ENCODE measurements around the gene TAX1BP1.
A peak's percentile ranks its signal among the peaks of the same experiment; 100 is the strongest.

The TAX1BP1 gene

DNA sequence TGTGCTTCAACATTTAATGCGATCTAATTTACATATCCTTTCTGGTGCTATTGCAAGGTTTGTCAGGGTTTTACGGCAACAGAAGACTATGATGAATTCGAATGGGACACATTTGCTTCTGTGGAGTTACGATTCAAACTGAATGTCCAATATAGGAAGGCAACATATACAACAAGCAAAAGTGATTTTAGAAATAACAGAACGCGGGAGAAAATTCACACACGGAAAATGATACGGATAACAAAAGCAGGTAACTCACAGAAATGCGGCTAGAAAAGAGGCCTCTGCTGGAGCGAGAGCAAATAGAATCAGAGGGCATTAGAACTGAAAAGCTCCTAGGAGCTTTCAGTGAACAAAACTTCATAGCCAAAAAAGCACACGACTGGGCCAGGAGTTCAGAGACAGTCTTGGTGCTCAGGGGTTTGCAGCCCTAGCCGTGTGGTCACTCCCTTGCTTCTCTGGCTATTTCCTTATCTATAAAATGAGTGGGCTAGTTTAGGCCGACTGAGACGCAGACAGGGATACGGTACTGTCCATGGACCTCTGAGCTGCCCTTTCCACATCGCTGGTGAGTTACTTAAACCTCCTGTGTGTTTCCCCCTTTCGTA, 557 bp upstream of the TAX1BP1 start:
- DNase-seq, result no peak

DNA sequence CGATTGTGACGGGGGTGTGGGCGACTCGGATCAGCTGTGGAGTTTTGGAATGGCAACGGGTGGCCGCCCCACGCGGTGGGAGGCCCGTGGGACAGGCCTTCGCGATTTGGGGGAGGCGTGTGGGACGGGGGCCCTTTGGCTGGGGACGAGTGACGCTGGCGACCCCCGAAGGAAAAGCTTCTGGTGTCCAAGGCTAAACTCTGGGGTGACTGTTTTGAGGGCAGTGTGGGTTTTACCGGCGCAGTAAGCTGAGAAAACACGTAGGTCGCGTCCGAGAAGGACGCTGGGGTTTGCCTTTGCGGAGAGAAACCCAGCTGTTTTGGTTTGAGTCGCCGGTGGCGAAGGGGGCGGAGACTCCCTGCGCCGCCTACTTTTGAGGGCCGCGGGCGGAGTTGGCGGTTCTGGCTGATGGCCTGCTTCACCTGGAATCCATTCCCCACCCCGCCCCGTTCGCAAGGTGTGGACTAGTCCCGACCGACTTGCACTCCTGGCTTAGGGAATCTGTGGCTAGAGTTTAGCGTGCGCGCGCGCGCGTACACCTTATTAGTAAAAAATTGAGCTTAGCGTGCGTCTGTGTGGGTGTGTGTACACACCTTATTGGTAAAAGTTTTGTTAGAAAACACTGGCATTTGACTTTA, 606 bp downstream of the TAX1BP1 start:
- DNase-seq, result peak; percentile 64

DNA sequence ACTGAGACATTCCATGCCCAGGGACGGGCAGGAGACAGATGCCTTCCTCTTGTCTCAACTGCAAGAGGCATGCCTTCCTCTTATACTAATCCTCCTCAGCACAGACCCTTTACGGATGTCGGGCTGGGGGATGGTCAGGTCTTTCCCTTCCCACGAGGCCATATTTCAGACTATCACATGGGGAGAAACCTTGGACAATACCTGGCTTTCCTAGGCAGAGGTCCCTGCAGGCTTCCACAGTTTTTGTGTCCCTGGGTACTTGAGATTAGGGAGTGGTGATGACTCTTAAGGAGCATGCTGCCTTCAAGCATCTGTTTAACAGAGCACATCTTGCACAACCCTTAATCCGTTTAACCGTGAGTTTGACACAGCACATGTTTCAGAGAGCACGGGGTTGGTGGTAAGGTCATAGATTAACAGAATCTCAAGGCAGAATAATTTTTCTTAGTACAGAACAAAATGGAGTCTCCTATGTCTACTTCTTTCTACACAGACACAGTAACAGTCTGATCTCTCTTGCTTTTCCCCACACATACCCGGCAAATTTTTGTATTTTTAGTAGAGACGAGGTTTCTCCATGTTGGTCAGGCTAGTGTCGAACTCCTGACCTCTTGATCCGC, 2.2 kb downstream of the TAX1BP1 start:
- peak; percentile 75 for DNase-seq

DNA sequence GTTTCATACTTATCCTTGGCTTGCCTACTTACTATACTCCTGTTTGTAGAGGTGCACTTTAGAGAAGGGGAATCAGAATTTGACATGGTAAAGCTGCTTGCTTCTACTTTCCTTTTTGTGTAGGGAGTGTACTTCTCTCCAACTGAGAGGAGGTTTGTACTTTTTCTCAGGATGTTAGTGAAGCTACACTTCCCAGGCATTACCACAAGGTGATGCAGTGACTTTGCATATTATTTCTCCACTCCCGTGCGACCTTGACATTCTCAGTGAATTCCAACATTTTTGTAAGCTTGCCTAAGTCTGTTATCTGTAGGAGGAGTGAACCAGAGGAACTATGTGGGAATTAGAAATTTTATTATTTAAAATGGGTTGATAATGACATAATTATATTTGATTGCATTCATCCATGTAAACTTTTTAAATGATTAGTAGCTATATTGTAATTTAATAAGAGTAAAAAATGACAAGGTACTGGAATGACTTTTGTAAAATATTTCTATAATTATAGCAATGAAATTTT, 5.2 kb downstream of the TAX1BP1 start:
- DNase-seq, result no peak

DNA sequence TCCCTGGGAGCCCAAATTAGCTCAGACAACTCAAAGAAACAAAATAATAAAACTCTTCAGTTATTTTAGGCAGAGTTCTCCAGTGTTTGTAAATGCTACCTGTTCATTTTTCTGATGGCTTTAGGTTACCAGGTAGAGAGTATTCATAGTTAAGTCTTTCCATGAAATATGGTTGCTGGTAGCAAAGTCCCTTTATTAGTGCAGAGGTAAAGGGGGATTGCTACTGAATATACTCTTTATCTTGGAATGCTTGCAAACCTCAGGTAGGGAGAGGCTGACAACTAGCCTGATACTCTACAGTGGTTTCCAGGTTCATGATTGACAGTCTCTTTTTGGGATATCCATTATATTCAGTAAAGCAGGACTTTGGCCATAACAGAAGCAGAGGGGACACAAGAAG, 6.5 kb downstream of the TAX1BP1 start:
- DNase-seq, result no peak

DNA sequence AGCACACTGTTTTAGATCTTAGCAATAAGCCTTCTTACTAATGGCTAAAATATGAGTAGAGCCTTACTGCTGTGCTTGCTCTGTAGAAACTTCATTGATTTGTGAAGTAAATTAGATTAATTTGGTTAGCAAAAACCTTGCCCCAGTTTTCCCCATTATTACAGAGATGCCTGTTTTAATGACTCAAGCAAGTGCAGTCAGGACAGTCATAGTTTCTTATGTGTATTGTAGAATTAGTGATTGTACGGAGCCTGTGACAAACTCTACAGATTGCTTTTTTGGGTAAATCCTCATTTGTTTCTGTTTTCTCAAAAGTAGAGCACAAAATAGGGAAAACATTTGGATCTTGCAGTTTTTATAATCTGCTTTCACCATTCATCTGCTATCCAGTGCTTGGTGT, 7.0 kb downstream of the TAX1BP1 start:
- no peak for DNase-seq

DNA sequence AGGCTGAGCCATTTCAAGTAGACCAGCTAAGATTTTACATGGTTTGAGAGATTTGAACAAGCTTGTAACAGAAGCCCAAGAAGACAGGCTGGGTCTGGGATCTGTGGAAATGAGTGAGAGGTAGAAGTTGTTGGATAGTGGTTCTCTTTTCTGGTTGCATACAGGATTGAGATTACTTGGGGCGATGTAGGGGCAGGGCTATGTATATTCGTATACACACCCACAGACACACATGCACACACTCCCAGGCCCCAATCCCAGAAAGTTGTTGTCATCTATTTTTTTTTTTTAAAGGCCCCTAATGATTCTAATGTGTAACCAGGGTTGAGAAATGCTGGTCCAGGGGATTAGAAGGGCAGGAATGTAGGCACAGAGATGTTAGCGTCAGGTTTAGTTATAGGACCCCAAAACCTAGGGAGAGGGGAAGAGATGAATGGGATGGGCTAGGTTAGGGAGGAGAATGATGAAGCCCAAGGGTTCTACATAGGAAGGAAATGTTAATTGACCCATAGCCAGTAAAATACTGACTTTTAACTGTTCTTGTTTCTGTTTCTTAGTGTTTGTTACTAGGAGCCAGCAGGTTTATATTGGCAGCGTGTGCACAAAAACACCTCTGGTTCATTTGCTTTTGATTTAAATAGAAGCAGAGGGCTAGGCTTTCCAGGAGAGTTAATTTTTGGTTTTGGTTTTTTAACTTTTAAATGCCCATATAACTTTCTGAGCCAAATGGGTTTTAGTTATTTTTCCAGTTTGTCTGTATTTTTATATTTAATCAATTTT, 7.8 kb downstream of the TAX1BP1 start:
- no peak for DNase-seq

DNA sequence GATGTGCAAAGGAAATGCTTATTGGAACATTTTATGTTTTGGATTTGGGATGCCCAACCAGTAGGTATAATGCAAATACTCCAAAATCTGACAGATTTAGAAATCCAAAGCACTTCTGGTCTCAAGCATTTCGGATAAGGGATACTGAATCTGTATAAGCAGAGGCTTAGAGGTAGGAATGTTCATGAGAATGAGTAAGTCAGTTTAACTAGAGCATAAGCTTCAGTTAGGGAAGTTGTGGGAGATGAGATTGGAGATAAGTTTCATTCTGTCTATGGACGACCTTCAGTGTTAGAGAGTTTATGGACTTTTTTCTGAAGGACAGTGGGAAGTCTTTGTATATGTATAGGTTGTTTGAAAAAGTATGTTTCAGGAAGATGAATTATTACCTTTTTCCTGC, 10.4 kb downstream of the TAX1BP1 start:
- DNase-seq, result peak; percentile 40

DNA sequence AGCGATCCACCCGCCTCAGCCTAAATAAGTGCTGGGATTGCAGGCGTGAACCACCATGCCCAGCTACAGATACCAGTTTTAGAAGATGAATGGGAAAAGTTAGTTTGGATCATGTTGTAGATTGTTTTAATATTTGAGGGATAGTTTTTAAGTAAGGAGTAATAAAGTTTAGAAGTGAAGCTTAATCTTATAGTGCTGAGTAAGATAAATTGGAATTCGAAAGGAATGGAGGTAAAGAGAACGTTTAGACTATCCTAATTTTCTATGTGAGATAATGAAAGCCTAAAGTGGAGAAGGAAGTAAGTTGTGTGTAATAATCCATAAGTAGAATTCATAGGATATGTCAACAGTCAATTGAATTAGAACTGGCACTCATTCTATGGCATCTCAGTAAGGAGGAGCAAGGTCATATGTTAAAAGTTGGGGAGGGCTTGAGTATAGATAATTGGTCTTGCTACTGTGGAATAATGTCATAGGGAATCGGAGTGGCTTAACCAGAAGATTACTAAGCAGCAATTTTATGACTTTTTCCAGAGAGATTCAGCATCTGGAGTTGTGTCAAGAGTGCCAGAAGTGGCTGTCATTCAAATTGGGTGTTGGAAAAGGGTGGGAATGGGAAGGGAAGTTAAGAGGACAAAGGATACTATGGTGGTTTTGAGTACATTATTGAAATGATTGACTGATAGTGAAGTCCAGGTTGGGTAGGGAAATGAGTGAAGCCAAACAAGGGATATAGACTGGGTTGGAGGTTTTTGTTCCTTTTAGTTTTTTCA, 12.1 kb downstream of the TAX1BP1 start:
- DNase-seq, result no peak

DNA sequence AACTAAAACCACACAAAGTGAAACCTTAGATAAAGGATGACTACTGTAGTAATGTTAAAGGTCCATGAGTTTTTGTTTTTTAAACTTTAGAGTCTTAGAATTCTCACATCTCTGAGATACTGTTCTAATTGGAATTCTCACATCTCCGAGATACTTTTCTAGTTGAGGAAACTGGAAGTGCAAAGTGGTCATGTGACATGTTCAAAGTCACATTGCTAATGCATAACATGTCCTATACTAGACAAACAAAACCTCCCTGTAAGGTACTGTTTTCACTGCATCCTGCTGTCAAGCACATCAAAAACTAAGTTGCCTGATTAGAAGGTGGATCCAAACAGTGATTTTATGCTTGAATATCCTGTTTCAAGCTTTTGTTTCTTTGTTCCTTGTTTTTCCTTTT, 13.9 kb downstream of the TAX1BP1 start:
- no peak for DNase-seq

DNA sequence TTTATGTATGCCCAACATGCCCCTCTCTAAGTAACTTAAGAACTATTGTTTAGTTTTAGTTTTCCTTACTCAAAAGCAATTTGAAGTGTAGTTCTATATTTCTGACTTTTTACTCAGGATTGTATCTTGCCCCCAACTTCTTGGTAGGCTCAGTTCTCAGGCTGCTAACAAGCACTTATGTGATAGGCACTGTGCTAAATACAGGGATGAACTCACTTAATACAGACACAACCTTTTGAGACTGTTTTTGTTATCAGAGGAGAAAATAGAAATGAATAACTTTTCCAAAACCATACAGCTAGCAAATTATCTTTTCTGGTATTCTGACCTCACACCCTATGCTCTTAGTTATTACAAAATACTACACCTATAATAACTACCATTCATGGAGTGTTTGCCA, 16.3 kb downstream of the TAX1BP1 start:
- no peak for DNase-seq

DNA sequence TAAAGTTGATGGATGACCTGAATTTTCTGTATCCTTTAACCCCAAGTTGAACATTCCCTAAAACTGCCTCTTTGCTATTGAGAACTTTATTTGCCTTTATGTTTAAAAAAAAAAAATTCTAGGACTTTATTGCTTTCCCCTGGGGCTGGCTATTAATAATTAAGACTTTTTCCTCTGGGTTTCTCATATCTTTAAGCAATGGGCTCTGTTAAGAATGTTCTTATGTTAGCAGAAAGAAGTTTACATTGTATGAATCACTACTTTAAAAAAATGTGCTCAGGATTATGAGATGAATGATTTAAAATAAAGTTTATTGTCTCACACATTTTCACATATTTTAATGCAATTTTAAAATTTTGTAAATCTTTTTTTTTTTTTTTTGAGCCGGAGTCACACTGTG, 19.5 kb downstream of the TAX1BP1 start:
- DNase-seq, result no peak

DNA sequence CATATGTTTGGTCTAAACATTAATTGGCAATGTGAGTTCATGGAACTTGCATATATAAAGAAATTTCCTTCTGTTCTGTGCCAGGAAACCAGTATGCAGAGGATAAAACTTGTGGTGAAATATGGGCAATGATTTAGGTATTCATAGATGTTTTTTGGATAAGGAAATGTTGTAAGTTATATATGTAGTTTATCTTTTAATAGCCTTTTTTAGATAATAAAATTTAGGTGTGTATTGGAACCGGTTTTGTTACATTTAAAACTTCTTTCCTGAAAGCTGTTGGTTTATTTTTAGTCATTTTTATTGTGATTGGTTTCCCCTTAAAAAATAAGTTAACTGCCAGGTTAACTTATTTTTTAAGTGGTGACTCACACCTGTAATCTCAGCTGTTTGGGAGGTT, 22.1 kb downstream of the TAX1BP1 start:
- DNase-seq, result no peak

DNA sequence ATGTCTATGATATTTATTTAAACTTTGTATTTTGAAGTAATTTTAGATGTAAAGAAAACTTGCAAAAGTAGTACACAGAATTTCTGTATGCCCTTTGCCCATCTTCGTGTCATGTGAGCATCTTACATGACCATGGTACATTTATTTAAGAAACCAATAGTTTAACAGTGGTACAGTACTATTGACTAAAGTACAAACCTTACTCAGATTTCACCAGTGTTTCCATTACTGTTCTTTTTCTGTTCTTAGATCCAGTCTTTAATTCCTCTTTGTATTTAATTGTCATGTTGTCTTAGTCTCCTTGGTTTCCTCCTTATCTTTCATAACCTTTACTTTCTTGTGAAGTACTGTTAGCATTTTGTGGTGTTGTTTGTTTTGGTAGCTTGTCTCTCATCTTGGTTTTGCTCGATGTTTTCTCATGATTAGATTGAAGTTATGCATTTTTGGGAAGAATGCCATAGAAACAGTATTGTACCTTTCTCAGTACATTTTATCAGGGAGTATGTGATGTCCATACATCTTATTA, 24.1 kb downstream of the TAX1BP1 start:
- DNase-seq, result no peak

DNA sequence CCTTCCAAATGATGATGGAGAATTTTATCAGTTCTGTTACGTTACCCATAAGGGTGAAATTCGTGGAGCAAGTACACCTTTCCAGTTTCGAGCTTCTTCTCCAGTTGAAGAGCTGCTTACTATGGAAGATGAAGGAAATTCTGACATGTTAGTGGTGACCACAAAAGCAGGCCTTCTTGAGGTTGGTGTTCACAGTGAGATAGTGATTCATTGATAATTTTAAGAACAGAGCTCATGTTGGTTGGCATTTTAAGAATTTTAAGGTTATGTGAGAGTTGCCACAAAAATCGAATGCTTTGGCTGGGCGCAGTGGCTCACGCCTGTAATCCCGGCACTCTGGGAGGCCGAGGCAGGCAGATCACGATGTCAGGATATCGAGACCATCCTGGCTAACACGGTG, 25.9 kb downstream of the TAX1BP1 start:
- no peak for DNase-seq

DNA sequence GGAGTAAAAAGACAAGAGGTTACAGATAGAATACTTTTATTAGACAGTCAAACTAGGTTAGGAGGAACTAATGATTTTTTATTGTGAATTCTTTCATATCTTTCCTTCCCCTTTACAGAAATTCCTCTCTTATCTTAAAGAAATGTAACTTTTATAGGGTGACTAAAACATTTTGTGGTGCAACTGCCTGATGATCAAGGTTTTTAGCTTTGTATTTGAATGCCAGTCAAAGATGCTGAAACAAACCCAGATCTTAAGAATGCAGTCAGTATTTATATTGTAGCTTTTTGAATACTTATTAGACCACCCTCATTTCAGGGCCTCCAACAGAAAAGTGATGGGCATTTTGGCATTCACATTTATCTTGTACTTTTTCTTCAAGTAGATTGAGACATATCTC, 27.4 kb downstream of the TAX1BP1 start:
- no peak for DNase-seq

DNA sequence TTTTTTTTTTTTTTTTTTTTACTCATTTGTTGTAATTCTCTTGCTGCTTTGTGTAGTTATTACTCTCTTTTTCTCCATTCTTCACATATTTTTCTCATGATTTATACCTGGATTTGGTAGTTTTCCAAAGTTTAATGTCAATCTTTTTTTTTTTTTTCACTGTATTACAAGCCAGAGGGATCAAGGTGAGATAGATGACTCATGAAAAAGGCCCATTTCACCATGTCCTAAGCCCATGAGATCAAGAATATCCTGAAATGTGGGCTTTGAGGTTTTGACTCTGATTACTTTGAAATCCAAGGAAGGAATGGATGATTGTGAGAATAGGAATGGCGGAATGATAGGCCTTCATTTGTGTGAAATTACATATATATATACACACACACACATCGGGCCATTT, 31.1 kb downstream of the TAX1BP1 start:
- no peak for DNase-seq

DNA sequence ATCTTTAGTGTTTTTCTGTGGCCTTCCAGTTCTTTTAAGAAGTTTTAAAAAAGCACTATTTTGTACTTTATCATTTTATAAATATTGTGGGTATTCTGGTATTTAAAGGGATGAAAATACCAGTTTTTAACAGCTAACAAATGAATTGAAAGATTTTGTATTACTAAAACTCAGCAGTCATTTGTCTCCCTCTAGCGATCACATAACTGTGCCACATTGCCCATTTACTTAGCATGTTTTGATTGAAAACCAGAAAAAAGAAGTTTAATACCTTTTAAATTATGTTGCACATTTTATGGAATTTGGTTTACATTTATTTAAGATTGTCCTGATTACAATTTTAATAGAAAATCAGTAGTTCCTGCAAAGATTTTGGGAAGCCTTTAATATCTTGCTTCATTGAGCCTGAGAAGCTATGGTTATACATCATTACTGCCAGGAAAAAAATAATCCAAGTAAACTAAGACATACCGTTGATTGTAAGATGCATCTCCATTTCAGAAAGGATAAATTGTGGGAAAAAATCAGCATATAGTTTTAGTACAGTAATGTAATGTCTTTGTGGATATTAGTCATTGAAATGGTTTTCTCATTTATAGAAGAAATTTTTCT, 34.9 kb downstream of the TAX1BP1 start:
- peak; percentile 16 for DNase-seq

DNA sequence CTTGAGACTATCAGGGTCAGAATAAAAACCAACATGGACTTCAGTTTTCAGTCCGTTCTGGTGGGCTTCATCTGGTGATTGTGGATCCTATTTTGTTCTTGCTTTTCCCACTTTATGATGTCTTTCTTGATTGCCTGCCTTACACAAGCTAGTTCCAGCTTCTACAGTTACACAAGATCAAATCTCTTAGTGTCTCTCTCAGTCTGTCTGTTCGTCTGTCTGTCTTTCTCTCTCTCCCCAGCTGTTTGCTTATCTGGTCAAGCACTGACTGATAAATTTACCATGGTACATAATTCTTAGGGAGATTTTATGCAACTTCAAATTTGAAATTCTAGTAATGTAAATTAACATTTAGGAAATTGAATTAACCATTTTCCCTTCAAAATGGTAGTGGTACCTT, 35.8 kb downstream of the TAX1BP1 start:
- no peak for DNase-seq

DNA sequence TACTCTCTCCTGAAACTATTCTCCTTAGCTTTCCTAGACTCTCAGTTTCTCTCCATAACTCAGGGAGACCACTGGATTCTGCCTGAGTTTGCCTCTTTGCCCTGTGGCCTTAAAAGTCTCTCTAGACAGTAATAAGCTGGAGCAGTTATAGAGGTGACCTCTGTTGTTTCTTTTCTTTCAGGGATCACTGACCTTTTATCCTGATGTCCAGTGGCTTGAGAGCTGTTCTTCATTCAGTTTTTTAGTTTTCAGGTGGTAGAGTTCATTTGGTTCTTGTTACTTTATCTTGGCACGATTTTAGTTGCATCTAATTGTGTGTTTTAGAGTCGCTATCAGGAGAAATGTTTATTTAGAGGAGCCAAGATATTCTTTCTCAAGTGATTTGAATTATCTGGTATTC, 37.7 kb downstream of the TAX1BP1 start:
- DNase-seq, result no peak

DNA sequence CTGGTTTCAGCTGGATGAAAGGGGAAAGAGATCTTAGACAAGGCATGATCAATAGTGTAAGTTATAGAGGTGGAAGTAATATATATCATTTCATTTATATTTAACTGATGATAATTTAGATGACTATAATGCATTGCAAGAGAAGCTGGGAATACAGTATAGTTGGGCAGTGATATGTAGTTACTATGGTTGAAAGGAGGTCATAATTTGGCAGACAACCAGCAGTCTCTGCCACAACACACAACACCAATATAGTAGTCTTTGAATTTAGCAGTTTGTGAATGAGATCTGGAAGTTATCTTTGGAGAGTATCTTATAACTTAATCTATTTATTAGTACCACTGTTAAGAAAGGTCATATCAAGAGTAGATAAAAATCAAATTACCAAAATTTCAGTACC, 39.9 kb downstream of the TAX1BP1 start:
- no peak for DNase-seq

DNA sequence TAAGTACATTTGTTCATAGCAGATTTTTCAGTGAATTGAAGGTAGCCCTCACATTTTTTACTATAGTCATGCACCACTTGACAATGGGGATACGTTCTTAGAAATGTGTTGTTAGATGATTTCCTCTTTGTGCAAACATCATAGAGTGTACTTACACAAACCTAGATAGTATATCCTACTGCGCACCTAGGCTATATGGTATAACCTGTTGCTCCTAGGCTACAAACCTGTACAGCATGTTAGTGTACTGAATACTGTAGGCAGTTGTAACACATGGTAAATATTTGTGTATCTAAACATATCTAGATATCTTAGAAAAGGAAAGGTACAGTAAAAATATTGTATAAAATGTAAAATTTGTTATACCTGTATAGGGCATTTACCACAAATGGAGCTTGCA, 41.2 kb downstream of the TAX1BP1 start:
- no peak for DNase-seq
